HG02840 (cell line): ENCODE measurements around the gene KCNJ4.

Experiments
- ATAC-seq: cut with Tn5 transposase; IDR thresholded peaks from one replicate; pipeline ENCODE4 v1.9.1; 2021; ENCODE audit warnings: mild to moderate bottlenecking, moderate library complexity, moderate number of reproducible peaks; ENCODE audit not compliant: unreplicated experiment, low FRiP score

KCNJ4 gene

DNA sequence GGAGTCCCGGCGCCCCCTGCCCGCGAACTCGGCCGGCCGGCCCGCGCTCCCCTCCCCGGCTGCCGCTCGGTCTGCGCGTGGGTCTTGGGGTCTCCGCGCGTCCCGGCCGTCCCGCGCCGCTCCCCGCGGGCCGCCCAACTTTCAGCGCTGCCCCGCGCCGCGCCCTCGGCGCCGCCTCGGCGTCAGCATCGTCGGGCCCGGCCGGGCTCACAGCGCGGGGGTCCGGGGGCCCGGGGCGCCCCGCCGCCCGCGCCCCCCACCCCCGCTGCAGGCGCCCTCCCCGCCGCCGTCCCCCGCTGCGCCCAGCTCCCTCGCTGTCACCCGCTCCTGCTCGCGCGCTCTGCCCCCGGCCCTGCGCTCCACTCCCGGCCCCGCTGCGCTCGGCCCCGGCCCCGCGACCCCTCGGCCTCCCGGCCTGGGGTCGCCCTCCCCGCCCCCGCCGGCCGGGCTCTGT, at the start of gene KCNJ4:
KCNJ4 (minus strand) TSS at position 124 of the 454 bp plus-strand sequence. CDS start 27,067 bp downstream, outside the sequence.
- no peak for ATAC-seq

DNA sequence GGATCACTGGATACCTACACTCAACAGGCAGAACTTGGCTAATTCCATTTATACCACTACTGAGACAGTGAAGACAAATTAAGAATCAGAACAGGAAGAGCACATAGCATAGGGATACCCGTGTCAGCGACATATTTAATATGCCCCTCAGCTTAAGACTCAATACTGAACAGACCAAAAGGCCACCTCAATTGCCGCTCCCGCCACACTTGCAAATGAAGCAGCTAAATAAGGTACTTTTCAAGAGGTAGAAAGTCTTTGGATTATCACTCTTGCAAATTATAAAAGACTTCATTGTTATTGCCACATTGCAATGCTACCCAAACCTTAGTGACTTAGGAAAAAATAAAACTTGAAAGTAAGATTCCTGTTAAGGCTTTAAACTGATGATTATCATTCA, 48.0 kb upstream of the KCNJ4 start:
- no peak for ATAC-seq

DNA sequence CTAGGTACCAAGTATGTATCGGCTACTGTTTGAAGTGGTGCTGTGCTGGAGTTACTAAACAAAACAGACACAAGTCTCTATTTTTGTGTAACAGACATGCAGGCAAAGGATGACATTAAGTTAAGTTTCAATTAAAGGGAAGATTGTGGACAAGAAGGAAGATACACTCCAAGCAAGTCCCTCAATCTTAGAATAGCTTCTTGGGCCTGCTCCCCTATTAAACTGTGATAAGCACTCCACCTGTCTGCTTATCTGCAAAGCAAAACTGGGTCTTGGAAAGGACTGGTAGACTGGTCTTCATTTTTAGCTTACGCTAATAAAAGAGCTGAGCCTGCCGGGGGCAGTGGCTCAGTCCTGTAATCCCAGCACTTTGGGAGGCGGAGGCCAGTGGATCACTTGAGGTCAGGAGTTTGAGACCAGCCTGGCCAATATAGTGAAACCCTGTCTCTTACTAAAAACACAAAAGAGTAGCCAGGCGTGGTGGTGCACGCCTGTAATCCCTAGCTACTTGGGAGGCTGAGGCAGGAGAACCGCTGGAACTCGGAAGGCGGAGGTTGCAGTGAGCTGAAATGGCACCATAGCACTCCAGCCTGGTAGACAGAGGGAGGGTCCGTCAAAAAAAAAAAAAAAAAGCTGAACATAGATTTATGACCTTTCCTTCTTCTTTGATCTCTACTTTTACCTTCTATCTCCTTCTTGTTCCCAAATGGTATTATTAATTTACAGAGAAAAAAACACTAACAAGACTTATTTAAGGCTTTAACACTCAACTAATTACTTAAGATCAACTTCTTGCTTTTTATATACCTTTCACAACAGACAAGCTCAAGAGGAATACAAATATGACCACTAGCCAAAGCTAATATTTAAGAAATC, 47.0 kb upstream of the KCNJ4 start:
- ATAC-seq, result no peak

DNA sequence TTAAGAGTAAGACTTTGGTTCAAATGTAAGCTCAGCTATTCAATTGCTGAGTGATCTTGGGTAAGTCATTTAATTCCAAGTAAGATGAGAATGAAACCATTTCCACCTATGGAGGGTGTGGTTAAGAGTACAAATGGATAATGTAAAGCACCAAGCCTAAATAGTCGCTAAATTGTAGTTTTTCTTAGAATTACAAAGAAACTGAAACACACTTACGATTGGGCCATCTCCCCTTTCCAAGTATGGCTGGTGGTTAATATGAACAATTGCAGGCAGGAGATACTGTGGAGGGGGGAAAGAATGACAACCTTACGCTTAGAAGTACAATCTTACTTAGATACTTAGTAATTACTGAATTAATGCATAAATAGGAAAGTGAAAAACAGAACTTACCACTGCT, 42.9 kb upstream of the KCNJ4 start:
- ATAC-seq, result no peak

DNA sequence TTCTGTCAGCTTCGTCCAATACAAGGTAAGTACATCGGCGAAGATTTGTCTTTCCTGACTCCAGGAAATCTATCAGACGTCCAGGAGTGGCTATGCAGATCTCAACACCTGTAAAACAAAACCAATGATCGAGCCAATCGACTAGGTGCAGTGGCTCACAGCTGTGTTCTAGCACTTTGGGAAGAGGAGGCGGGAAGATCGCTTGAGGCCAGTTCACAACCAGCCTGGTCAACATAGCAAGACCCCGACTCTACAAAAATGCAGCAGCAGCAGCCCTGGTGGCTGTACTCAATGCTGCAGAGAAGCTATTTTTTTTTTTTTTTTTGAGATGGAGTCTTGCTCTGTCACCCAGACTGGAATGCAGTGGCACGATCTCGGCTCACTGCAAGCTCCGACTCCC, 39.9 kb upstream of the KCNJ4 start:
- no peak for ATAC-seq

DNA sequence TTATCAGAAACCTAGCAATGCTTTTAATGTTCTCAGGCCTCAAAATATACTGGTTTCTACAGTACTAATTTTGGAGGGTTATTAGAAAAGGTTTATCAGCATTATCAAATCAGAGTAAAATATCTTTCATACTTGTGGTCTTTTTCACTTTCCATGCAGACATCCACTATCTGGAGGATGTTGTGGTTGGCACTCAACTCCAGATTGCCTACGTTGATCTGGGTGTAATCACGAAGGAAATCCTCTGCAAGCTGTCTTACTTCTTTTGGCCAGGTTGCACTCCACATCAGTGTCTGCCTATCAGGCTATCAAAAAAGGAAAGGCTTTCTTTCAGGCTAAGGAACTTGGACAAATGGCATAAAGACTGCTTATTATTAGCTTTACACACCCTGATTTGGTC, 39.5 kb upstream of the KCNJ4 start:
- ATAC-seq, result no peak

DNA sequence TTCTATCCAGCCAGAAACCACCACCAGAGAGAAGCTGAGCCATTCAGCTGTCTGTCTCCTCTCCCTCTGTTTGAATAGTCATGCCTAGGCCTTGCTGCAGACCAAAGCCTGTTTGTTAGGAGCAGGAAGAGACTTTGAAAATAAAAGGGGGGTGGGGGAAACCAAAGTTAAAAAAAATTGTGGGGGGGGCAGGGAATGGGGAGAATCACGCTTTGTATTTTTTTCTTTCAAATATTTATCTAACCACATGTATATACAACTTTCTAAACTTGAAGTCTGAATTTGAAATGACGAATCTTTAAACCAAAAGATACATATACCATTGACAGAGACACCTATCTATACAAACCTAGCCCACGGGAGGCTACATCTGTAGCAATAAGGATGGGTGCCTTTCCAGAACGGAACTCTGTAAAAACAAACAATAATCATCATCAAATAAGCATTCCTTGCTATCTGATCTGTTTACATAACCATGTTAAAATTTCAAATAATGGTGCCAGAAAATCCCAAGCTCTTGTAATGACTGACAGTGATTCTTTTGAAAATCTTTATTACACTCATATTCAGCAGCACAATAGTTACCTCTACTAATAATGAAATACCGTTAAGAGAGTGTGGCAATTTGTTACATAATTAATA, 36.8 kb upstream of the KCNJ4 start:
- ATAC-seq, result no peak

DNA sequence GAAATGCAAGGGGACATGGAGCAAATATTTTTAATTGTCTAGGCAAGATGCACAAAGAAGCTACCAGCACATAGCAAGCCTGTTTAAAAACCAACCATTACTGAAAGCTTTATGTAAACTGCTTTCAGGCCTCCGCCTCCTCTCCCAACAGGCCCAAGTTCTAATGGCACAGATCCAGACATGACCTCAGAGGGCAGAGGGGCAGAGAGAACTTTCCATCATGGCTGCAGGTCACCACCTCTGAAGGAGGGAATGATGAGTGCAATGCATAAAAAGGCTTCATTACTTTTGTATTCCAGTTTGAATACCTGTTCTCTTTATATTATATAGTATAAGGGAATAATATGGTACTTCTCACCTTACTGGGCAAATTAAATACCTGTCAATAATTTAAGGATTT, 35.9 kb upstream of the KCNJ4 start:
- no peak for ATAC-seq

DNA sequence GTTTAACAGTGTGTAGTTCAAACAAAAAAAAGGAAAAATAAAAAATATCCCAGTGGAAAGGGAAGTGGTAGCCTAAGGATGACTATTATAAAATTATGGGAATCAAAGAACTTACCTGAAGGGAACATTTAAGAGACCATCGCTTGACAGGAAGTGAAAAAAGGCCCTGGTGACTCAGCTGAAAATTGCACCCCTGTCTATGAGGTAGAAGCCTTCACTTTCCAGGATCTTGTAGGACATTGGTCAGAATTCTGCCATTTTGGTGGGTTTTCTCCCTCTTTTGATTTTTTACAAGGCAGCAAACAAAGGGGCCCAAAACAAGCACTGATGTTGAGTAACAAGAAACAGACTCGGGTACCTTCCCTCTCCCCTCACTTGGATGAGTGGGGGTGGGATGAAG, 35.5 kb upstream of the KCNJ4 start:
- ATAC-seq, result no peak

DNA sequence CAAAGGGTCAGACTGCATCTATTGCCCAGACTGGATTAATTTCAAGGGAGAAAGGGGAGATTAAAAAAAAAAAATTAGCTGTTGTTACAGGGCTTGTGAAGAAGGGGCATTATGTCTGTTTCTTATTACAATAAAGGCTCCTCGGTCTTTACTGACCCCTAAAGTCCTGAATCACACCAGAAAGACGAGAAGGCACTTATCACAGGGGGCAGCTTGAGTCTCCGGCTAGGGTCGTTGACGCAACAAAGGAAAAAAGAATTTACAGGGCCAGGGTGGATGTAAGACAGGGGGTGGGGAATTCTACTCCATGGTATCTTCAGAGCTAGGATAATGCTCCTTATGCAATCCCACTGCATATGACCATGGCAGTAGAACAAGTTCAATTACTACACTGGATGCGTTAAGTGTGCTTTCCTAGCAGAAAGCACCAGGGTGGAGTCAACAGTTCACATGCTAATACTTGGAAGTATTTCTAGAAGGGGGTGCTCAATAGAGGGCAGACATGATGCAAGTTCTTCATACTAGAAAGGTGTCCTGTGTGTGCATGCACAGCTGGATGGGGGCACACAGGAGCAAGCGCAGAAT, 34.7 kb upstream of the KCNJ4 start:
- ATAC-seq, result no peak

DNA sequence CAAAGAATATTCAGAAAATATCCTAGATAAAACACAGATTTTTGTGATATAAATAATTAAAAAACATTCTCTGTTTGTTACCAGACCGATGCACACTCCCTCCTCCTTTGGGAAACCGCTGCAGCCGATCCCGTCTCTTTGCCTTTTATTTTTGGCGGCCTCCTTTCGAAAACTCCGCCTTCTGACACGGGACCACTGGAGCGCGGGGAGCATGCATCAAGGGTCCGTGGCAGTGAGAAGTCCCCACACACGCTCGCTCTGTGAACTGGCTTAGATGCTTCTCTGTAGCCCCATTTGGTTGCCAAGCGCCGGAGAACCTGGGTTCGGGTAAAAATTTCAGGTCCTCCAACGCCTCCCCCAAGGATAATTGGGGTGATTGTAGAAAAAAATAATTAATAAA, 34.1 kb upstream of the KCNJ4 start:
- ATAC-seq, result no peak

DNA sequence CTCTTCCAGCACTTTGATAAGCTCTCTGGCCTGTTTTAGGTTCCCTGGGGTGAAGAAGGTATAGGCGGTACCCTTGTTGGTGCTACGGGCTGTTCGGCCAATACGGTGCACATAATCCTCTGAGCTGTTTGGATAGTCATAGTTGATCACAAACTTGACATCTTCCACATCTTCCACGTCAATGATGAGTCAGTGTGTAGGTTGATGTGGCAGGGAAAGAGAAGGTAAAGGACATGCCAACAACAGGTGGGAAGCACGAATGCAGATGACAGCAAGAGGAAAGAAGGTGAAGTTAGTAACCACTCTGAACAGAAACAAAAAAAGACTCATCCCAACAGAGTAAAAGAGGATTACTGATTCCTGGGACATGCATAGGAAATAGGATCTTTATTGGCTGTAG, 32.9 kb upstream of the KCNJ4 start:
- ATAC-seq, result no peak

DNA sequence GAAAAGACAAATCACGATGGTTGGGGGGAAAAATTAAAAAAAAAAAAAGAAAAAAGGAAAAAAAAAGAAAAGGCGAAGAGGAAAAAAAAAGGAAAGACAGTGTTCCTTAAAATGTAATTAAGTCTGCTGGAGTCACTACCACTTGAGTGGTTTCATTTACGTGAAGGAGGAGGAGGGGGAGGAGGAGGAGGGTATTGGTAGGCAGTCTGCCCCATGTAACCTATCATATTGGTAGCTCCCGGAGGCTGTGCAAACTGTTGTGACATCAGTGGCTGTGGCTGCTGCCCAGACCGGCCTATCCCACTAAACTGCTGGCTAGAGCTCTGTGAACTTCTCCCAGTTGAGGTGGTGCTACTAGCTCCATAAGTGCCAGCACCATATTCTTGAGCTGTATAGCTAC, 30.8 kb upstream of the KCNJ4 start:
- no peak for ATAC-seq

DNA sequence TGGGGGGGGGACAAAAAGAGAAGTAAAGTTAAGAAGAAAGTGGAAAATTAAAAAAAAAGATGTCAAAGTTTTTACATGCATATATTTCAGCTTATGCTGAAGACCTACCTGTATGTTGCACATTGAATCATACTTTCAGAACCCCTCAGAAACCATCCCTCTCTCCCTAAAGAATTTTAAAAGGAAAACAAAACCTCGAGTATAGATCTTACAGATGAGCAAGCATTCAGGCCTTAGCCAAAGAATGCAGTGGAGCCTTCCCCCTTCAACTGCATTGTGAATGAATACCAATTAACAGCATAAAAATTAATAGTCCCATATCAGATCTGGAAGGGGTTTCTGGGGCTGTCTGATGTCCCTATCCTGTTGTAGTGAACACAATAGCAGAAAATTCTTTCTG, 29.2 kb upstream of the KCNJ4 start:
- ATAC-seq, result no peak

DNA sequence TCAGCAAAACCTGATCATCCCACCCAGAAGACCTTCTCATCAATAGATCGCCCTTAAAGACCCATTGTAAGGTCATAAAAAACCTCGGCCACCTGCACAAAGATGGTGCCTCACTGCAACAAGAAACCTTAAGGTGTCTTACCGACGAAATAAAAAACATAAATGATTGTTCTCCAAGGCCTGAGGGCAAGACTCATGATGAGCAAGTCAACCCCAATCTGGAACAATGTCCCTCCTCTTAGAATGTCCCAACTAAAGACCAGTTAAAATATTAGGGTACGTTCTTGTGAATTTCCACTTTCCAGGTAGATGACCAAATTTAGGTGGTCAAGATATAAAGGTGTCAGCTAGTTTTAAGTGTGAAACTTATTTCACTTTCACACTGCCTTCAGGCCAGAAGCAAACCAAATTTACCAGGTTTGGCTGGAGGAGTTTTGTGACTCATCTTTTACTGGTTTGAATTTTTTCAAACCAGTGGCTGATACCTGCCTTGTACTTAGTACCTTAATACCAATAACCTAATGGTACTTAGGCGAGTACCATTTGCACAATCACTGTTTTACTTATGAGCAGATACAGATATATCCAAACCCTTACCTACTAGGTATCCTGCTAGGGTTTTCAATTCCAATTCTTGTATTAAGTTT, 27.8 kb upstream of the KCNJ4 start:
- no peak for ATAC-seq

DNA sequence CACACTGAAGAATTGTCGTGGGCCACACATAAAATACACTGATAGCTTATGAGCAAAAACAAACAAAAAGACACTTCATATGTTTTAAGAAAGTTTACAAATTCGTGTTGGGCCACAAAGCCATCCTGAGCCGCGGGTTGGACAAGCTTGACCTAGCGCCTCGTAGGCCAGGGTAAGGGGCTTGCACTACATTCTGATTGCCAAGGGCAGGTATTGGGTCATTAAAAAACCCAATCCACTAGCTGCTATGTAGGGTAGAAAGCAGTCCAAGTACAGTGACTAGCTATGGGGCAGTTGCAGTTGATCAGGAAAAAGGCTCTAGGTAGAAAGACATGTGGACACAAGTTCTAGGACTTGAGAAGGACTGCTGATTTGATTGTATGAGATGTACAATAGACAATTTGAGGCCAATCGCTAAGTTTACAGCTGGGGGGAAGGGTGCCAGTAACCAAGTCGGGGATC, 26.9 kb upstream of the KCNJ4 start:
- ATAC-seq, result no peak

DNA sequence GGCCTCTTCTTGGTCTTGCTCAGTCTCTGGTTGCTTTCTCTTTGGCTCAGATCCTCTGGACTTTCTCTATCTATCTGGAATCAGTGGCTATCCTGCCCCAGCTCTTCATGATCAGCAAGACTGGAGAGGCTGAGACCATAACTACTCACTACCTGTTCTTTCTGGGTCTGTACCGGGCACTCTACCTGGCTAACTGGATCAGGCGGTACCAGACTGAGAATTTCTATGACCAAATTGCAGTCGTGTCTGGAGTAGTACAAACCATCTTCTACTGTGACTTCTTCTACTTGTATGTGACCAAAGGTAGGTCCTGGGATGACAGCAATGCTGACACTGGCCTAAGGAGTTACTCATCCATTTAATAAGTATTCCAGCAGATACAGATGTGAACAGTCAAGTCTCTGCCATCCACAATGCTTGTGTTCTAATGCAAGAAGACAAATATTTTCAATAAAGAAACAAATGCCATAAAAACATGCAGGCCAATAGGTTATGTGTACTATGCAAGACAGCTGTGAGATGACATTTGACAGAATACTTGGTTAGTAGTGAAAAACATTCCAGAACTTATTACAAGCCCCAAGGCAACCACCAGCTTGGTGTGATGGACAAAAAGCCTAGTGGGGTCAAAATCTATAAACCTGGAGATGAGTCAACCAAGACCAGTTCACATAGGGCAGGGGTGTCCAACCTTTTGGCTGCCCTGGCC, 26.3 kb upstream of the KCNJ4 start:
- no peak for ATAC-seq

DNA sequence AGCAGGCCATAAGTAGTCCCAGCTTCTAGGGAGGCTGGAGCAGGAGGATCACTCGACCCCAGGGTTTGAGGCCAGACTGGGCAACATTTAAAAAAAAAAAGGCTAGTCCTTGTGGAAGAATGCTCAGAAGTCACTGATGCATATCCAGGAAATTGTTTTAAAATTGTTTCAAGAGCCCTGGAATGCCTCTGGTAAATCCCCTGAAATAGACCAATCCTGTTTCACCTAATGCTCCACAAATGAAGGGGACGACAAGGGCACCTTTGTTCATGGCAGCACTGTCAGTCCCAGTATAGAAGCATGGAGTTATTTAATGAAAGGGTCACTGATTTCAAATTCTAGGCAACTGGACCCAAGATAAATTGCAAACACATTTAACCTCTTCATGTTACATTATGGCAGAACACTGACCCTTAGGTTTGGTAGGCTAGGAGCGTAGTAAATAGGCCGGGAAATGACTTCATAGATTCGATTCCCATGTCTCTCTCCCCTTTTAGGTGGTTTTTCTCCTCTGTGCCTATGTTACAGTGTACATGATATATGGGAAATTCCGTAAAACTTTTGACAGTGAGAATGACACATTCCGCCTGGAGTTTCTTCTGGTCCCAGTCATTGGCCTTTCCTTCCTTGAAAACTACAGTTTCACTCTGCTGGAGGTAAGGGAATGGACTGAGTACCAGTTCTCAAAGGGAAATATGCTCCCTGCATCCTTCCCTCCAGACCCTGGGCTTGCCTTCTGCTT, 24.3 kb upstream of the KCNJ4 start:
- ATAC-seq, result no peak

DNA sequence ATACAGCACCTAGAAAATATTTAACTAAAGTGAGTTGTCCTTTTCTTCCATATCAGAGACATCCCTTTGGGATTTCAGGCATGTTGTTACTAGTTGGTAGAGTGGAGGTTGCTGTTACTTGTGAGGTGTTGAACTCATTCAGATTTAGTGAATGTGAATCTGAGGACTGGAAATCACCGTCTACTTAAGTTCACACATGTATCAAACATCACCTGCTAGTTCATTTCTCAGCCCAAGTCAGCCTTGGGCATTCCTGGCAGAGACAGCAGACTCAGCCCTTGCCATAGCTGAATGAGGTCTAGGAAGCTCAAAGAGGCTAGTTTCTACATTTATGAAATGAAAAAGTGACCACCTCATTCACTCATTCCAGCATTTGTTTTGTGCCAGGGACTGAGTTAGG, 22.6 kb upstream of the KCNJ4 start:
- ATAC-seq, result no peak
